Skeletal muscle tissue (tissue), 4 donors: ENCODE measurements around the gene INPP4B. TPM values are rescaled to one million over a fixed set of nuclear protein-coding genes. Genes with fewer than 3 reads are reported as not detected.

ENCODE experiments used
- H3K27ac ChIP-seq: one replicate; pipeline ENCODE4 v1.7.0; 2013; ENCODE audit warnings: mild to moderate bottlenecking, low read depth, low read length, inconsistent platforms
- H3K27me3 ChIP-seq, 3 donors: one replicate each; pipeline ENCODE4 v1.7.0; 2013; ENCODE audit warnings: low read length in 3 of 3; ENCODE audit not compliant: control insufficient read depth in 3 of 3, insufficient read depth in 3 of 3
- H3K36me3 ChIP-seq, 3 donors: one replicate each; pipeline ENCODE4 v1.7.0; 2013; ENCODE audit warnings: low read length in 3 of 3; ENCODE audit not compliant: control insufficient read depth in 3 of 3, insufficient read depth in 3 of 3
- H3K4me1 ChIP-seq, 3 donors: one replicate each; pipeline ENCODE4 v1.7.0; 2013; ENCODE audit warnings: low read length in 3 of 3, mild to moderate bottlenecking in 3 of 3; ENCODE audit not compliant: control insufficient read depth in 3 of 3, insufficient read depth in 3 of 3
- H3K4me3 ChIP-seq, 3 donors: one replicate each; pipeline ENCODE4 v1.7.0; 2013; ENCODE audit warnings: low read length in 3 of 3
- H3K9ac ChIP-seq, 3 donors: one replicate each; pipeline ENCODE4 v1.7.0; 2013; ENCODE audit warnings: low read length in 3 of 3, mild to moderate bottlenecking in 3 of 3, moderate library complexity in 2 of 3, low read depth in 1 of 3
- H3K9me3 ChIP-seq, 3 donors: one replicate each; pipeline ENCODE4 v1.7.0; 2013; ENCODE audit warnings: low read length in 3 of 3; ENCODE audit not compliant: control insufficient read depth in 3 of 3
- total RNA-seq: library from RNA; depleted of rRNA; stranded (reverse); fragments of >200 nt; gene quantifications from one replicate; pipeline ENCODE4 v1.2.3, GENCODE V29; 2014
- donor health status: Osteomylitis.

The INPP4B gene
- total RNA-seq, 1 donor from 2014 or later = 52.7 TPM

DNA sequence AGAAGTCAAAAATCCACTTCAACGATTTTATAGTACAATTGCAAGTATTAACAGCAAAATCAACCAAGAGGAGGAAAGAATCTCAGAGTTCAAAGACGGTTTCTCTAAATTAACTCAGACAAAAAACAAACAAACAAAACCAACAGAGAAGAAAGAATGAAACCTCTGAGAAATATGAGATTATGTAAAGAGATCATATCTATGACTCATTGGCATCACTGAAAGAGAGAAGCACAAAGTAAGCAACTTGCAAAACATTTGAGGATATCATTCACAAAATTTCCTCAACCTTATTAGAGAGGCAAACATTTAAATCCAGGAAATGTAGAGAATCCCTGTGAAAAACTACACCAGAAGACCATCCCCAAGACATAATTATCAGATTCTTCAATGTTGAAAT lies 370.4 kb downstream of the INPP4B start:
- H3K27ac ChIP-seq = no peak overlapping the region
- H3K36me3 ChIP-seq = no peaks in the 10 kb centered on the region
- no peaks in the 10 kb centered on the region for H3K4me1 ChIP-seq
- no peaks in the 10 kb centered on the region for H3K27me3 ChIP-seq
- no peak overlapping the region for H3K9ac ChIP-seq
- no peak overlapping the region for H3K4me3 ChIP-seq
- H3K9me3 ChIP-seq = no peaks in the 10 kb centered on the region

DNA sequence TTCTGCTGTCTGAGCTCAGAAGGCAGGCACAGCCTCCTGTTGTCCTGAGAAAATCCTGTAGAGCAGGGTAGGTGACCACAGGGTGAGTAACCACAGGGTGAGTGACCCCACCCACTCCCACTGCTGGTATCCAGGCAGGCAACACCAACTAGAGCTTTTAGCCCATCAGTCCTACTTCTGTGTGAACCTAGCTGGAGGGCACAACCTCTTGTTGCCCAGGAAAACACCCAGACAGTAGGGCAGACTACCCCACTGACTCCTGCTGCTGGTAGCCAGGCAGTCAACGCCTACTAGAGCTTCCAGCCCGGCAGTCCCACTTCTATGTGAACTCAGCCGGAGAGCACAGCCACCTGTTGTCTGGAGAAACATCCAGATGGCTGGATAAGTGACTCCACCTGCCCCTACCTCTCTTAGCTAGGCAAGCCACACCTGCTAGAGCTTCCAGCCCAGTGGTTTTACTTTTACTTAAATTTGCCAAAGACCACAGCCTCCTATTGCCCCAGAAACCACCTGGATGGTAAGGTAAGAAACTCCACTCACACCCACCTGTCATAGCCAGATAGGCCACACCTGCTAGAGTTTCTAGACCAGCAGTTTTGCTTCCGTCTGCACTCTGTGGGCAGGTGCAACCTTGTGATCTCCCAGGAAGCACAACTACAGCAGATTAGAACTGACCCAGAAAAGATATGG lies 371.6 kb downstream of the INPP4B start:
- no peaks in the 10 kb centered on the region for H3K4me1 ChIP-seq
- H3K36me3 ChIP-seq = no peaks in the 10 kb centered on the region
- no peak overlapping the region for H3K9ac ChIP-seq
- no peaks in the 10 kb centered on the region for H3K27me3 ChIP-seq
- no peak overlapping the region for H3K27ac ChIP-seq
- no peaks in the 10 kb centered on the region for H3K9me3 ChIP-seq
- H3K4me3 ChIP-seq = no peak overlapping the region

DNA sequence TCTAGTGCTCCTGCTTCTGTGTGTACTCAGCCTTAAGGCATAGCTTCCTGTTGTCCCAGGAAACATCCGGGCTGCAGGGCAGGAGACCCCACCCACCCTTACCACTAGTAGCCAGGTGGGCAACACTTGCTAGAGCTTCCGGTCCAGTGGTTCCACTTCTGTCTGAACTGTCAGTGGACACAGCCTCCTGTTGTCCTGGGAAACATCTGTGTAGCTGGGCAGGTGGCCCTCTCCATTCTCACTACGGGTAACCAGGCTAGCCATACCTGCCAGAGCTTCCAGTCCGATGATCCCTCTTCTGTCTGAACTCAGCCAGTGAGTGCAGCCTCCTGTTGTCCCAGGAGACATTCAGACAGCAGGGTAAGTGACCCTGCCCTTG lies 372.2 kb downstream of the INPP4B start:
- Histone ChIP-seq H3K9me3 (no peaks in the 10 kb centered on the region), H3K4me3 (no peak overlapping the region), H3K27ac (no peak overlapping the region), H3K27me3 (no peaks in the 10 kb centered on the region), H3K9ac (no peak overlapping the region), H3K4me1 (no peaks in the 10 kb centered on the region), H3K36me3 (no peaks in the 10 kb centered on the region)

DNA sequence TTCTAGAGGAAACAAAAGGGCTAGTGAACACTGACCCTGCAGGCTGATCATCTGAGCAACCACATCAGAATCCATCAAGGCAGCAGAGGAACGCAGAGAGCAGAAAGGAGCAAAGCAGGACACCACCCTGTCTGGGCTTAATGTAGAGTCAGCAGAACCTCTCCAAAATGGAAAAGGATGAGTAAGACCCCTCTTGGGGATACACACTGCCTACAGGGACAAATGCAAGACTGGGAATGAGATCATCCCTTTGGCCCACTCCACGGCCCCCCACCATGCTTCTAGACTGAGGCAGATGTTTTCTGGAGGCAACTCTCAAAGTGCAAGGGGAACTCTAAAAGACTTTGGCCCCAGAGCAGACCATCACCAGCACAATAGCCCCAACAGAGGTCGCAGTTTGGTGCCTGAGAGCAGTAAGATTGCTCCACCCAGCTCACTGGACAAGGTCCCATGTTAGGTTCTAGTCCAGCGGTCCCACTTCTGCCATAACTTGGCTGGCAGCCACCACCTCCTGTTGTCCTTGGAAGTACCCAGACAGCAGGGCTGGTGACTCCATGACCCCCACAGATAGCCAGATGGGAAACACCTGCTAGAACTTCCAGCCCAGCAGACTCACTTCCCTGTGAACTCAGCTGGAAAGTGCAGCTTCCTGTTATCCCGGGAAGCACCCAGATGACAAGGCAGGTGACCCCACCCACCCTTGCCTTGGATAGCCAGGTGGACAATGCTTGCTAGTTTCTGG lies 372.7 kb downstream of the INPP4B start:
- H3K27ac ChIP-seq = no peak overlapping the region
- H3K9me3 ChIP-seq = no peaks in the 10 kb centered on the region
- no peak overlapping the region for H3K4me3 ChIP-seq
- H3K36me3 ChIP-seq = no peaks in the 10 kb centered on the region
- H3K9ac ChIP-seq = no peak overlapping the region
- H3K27me3 ChIP-seq = no peaks in the 10 kb centered on the region
- H3K4me1 ChIP-seq = no peaks in the 10 kb centered on the region

DNA sequence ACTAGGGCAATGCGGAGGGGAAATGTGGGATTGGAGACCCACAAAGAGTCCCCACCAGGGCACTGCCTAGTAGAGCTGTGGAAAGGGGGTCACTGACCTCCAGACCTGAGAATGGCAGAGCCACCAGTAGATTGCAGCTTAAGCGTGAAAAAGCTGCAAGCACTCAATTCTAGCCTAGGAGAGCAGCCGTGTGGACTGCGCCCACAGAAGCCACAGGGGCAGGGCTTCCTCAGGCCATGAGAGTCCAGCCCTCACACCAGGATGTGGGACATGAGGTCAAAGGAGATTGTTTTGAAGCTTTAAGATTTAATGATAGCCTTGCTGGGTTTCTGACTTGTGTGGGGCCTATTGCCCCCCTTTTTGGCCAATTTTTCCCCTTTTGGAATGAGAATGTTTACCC lies 379.0 kb downstream of the INPP4B start:
- Histone ChIP-seq H3K4me1 (no peaks in the 10 kb centered on the region), H3K9me3 (no peaks in the 10 kb centered on the region), H3K27me3 (no peaks in the 10 kb centered on the region), H3K4me3 (no peak overlapping the region), H3K36me3 (no peaks in the 10 kb centered on the region), H3K27ac (no peak overlapping the region), H3K9ac (no peak overlapping the region)

DNA sequence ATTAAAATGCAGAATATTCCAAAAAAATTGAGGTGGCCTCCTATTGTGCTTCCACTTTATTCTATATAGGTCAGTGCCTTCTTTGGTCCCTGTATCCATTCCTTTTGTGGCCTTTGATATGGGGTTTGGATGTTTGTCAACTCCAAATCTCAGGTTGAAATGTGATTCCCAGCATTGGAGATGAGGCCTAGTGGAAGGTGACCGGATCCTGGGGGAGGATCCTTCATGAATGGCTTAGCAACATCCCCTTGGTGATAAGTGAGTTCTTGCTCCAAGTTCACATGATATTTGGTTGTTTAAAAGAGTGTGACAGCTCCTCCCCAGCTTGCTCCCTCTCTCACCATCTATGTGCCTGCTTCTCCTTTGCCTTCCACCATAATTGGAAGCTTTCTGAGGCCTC lies 380.6 kb downstream of the INPP4B start:
- H3K4me3 ChIP-seq = no peak overlapping the region
- H3K9me3 ChIP-seq = no peaks in the 10 kb centered on the region
- no peaks in the 10 kb centered on the region for H3K36me3 ChIP-seq
- H3K27me3 ChIP-seq = no peaks in the 10 kb centered on the region
- H3K27ac ChIP-seq = no peak overlapping the region
- H3K9ac ChIP-seq = no peak overlapping the region
- no peaks in the 10 kb centered on the region for H3K4me1 ChIP-seq

DNA sequence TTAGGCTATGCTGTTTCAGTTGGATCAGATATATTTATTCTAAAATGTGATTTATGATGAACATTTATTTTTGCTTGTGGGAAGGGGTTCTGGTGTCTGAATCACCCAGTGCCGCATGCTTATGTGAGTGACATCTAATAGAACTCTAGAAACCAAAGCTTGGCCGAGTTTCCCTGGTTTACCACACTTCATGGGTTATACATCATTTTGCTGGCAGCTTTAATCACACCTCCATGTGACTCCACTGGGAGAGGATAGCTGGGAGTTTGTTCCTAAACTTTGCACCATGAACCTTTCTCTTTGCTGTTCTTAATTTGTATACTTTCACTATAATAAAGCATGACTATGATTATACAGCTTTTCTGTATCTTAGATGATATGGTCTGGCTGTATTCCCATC lies 382.9 kb downstream of the INPP4B start:
- no peak overlapping the region for H3K27ac ChIP-seq
- no peaks in the 10 kb centered on the region for H3K36me3 ChIP-seq
- H3K4me1 ChIP-seq = no peaks in the 10 kb centered on the region
- no peaks in the 10 kb centered on the region for H3K9me3 ChIP-seq
- H3K4me3 ChIP-seq = no peak overlapping the region
- no peaks in the 10 kb centered on the region for H3K27me3 ChIP-seq
- no peak overlapping the region for H3K9ac ChIP-seq

DNA sequence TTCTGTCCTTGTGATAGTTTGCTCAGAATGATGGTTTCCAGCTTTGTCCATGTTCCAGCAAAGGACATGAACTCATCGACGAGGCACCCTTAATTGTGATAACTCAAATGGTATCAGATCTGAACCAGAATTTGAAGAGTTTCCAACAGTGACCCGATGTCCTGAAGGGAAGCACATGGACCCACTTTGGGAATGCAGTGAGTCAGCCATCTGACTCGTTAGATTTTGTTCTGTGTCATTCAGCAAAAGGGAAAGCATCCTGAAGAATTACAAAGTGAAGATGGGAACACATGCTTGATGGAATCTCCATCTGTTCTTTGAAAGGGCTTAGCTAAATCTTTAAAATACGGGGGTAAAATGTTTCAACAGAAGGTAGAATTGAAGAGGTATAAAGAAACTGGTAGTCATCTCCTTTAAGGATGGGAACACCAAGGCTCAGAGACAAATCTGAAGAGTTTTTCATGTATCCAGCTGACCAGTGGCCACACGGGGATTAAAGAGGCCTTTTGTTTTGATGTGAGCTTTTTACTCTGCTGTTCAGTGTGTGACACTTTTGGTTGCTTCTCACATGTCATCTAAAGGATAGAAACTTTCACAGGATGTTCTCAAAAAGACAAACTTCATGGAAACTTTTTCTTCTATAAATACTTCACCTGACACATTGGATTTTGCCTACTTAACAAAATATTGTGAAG lies 393.8 kb downstream of the INPP4B start:
- Histone ChIP-seq H3K27me3 (no peaks in the 10 kb centered on the region), H3K4me1 (no peaks in the 10 kb centered on the region), H3K9ac (no peak overlapping the region), H3K27ac (no peak overlapping the region), H3K36me3 (no peaks in the 10 kb centered on the region), H3K4me3 (no peak overlapping the region), H3K9me3 (no peaks in the 10 kb centered on the region)

DNA sequence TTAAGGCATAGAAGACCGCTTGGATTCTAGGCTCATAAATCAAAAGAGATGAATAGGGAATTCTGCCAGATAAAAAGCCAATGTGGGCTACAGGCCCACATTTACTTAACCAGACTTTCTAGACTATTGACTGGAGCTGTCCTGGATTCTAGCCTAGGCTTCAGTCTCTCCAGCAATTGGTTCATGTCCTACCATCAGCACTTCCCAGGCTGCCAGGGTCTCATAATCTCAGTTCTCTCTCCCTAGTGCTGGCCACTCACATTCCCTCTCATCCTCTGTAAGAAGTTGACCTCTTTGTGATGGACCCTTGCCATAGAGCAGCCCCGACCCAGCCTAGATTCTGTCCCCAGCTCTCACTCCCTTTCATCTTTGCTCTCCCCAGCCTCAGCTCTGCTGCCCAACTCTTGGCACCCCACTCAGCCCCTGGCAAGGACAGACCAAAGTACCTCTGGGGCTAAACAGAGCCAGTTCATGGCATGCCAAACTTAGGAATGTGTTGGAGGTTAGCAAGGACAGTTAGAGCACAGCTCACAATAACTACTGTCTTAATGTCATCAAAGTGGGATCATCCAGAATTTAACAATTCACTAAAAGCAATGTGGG lies 396.2 kb downstream of the INPP4B start:
- H3K9ac ChIP-seq = no peak overlapping the region
- no peaks in the 10 kb centered on the region for H3K27me3 ChIP-seq
- no peaks in the 10 kb centered on the region for H3K36me3 ChIP-seq
- H3K9me3 ChIP-seq = no peaks in the 10 kb centered on the region
- no peaks in the 10 kb centered on the region for H3K4me1 ChIP-seq
- no peak overlapping the region for H3K4me3 ChIP-seq
- no peak overlapping the region for H3K27ac ChIP-seq

DNA sequence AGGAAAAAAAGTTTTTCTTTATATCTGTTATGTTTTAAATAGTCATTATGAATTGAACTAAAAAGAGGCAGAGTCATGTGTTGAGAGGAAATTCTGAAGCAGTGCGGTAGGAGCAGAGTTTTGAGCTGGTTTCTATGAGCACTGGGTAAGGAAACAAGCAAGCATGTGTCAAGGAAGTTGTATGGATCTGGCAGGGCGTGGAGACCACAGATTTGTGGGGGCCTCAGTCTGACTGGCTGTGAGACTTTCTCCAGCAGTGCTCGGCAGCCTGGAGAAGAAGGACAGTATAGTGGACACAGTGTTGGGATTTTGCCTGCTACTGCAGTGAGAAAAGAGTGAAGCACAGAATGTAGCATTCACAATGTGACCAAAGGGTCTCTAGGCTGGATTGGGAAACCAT lies 399.1 kb downstream of the INPP4B start:
- Histone ChIP-seq H3K27ac (no peak overlapping the region), H3K27me3 (no peaks in the 10 kb centered on the region), H3K4me1 (no peaks in the 10 kb centered on the region), H3K9ac (no peak overlapping the region), H3K36me3 (no peaks in the 10 kb centered on the region), H3K4me3 (no peak overlapping the region), H3K9me3 (no peaks in the 10 kb centered on the region)
